MM.1S (cell line): Measurements from ENCODE around the gene DYNC1I1.

Source experiments
- DNase-seq: peaks from one replicate; pipeline ENCODE4 v3.0.0-alpha.2; 2015
- H2AFZ ChIP-seq: fragments of 300-600 bp; sonication (generic); 2 replicates; pipeline ENCODE4 v1.6.0; 2016; ENCODE audit warnings: antibody characterized with exemption, low read length
- H3F3A ChIP-seq: fragments of 300-600 bp; sonication (generic); 2 replicates; pipeline ENCODE4 v1.6.1; 2016; ENCODE audit warnings: mild to moderate bottlenecking, antibody characterized with exemption, low read length, moderate library complexity, mixed read lengths; ENCODE audit not compliant: insufficient read depth
- H3K27ac ChIP-seq: fragments of 300-600 bp; sonication (generic); 2 replicates; pipeline ENCODE4 v1.5.1; 2016; ENCODE audit warnings: mild to moderate bottlenecking, low read length
- H3K27me3 ChIP-seq: fragments of 300-600 bp; sonication (generic); replicated peaks from 2 replicates; pipeline ENCODE4 v1.6.0; 2016; ENCODE audit warnings: low read length; ENCODE audit not compliant: insufficient read depth
- H3K36me3 ChIP-seq: fragments of 300-600 bp; sonication (generic); replicated peaks from 2 replicates; pipeline ENCODE4 v1.6.1; 2016; ENCODE audit warnings: mild to moderate bottlenecking, low read length, mixed read lengths; ENCODE audit not compliant: insufficient read depth
- H3K4me1 ChIP-seq: fragments of 300-600 bp; sonication (generic); 2 replicates; pipeline ENCODE4 v1.6.1; 2016; ENCODE audit warnings: low read length, mixed read lengths
- H3K4me2 ChIP-seq: fragments of 300-600 bp; sonication (generic); 2 replicates; pipeline ENCODE4 v1.6.0; 2016; ENCODE audit warnings: low read depth, low read length
- H3K4me3 ChIP-seq: fragments of 300-600 bp; sonication (generic); 2 replicates; pipeline ENCODE4 v1.5.1; 2016; ENCODE audit warnings: low read length, mixed read lengths
- H3K79me2 ChIP-seq: fragments of 300-600 bp; sonication (generic); 2 replicates; pipeline ENCODE4 v1.6.1; 2016; ENCODE audit warnings: mixed run types, low read length, mixed read lengths
- H3K9ac ChIP-seq: fragments of 300-600 bp; sonication (generic); 2 replicates; pipeline ENCODE4 v1.6.1; 2016; ENCODE audit warnings: low read length, mixed read lengths
- H3K9me2 ChIP-seq: fragments of 300-600 bp; sonication (generic); replicated peaks from 2 replicates; pipeline ENCODE4 v1.6.1; 2016; ENCODE audit warnings: mild to moderate bottlenecking, low read length, mixed read lengths; ENCODE audit not compliant: insufficient read depth
- H3K9me3 ChIP-seq: fragments of 300-600 bp; sonication (generic); replicated peaks from 2 replicates; pipeline ENCODE4 v1.6.1; 2016; ENCODE audit warnings: mild to moderate bottlenecking, low read length, mixed read lengths; ENCODE audit not compliant: insufficient read depth
- H4K20me1 ChIP-seq: fragments of 300-600 bp; sonication (generic); 2 replicates; pipeline ENCODE4 v1.6.1; 2016; ENCODE audit warnings: mild to moderate bottlenecking, low read length, moderate library complexity, mixed read lengths; ENCODE audit not compliant: insufficient read depth
- CTCF ChIP-seq: fragments of 300-600 bp; sonication (generic); IDR thresholded peaks from 2 replicates; pipeline ENCODE4 v1.5.1; 2016; ENCODE audit warnings: antibody characterized with exemption, low read length, mixed read lengths
- EZH2 ChIP-seq: fragments of 300-600 bp; sonication (generic); optimal IDR thresholded peaks from 2 replicates; pipeline ENCODE3; 2017; ENCODE audit warnings: low read depth, mild to moderate bottlenecking, antibody characterized with exemption, low read length, mixed read lengths
- EZH2phosphoT487 ChIP-seq: fragments of 300-600 bp; sonication (generic); IDR thresholded peaks from 2 replicates; pipeline ENCODE4 v1.6.1; 2018; ENCODE audit warnings: antibody characterized with exemption, low read length

The DYNC1I1 gene

DNA sequence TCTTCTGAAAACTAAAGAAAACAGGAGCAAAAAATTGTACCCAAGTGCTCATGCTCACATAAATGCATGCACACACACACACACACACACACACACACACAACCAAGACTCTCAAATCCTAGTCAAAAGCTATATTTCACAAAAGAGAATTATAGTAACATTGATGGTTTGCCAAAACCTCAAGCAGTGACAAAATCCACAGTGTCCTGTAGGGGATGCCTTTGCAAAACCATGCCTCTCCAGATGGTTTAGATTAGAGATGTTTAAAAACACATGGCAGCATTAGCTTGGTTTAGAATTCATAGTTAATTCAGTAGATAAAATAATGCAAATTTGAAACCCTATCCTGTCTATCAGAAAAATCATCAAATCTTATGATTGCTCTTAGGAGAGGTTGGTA lies 232.2 kb downstream of the DYNC1I1 start:
- Histone ChIP-seq H3K9me3 (no peaks in the 10 kb centered on the region), H4K20me1 (no peaks in the 10 kb centered on the region), H3K4me3 (no peak overlapping the region), H3F3A (no peaks in the 10 kb centered on the region), H3K79me2 (no peaks in the 10 kb centered on the region), H3K9me2 (no peaks in the 10 kb centered on the region), H2AFZ (no peak overlapping the region), H3K9ac (no peak overlapping the region), H3K27ac (no peak overlapping the region), H3K27me3 (no peaks in the 10 kb centered on the region), H3K36me3 (no peaks in the 10 kb centered on the region), H3K4me2 (no peak overlapping the region), H3K4me1 (no peaks in the 10 kb centered on the region)
- no peak for DNase-seq
- TF ChIP-seq EZH2 (no peak), EZH2phosphoT487 (no peak), CTCF (no peak)

DNA sequence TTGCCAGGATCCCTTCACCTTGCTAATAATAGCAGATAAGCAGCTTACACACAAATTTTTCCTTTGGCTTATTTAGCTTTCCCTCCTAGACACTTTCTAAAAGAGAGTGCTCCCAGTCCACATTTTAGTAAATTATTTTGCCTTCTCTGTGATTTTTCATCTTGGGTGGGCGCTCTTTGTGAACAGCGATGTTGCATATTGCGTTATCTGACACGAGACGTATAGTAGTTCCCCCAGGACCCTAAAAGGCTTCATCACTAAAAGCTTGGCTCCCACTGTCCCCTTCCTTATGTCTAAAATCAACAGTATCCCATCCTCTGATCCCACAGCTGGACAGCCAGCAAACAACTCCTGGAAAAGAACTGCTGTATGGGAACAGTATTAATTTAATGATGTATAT lies 232.9 kb downstream of the DYNC1I1 start:
- no peaks in the 10 kb centered on the region for H4K20me1 ChIP-seq
- no peaks in the 10 kb centered on the region for H3K27me3 ChIP-seq
- H3K79me2 ChIP-seq: no peaks in the 10 kb centered on the region
- H3F3A ChIP-seq: no peaks in the 10 kb centered on the region
- H3K4me3 ChIP-seq: no peak overlapping the region
- no peak overlapping the region for H3K27ac ChIP-seq
- DNase-seq: no peak
- H3K36me3 ChIP-seq: no peaks in the 10 kb centered on the region
- H3K4me1 ChIP-seq: no peaks in the 10 kb centered on the region
- no peak for TF ChIP-seq EZH2phosphoT487
- no peak for TF ChIP-seq CTCF
- TF ChIP-seq EZH2: no peak
- no peak overlapping the region for H3K9ac ChIP-seq
- no peaks in the 10 kb centered on the region for H3K9me3 ChIP-seq
- no peak overlapping the region for H2AFZ ChIP-seq
- H3K4me2 ChIP-seq: no peak overlapping the region
- H3K9me2 ChIP-seq: no peaks in the 10 kb centered on the region

DNA sequence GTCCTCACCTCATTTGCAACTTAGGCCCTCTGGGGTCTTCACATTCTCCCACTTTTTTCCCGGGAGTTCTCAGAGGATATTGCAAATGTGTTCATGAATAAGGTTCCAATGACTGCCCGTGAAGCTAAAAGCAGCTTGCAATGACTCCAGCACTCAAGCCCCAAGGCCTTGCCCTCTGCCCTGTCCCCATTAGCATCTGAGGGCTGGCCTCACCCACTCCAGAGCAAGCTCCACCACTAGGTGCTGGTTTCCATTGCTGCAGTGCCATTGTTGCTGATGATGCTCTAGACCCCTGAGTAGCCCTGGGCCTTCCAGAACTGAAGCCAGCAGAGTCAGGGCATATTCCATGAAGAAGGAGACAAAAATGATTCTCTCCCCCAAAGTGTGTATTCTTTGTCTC lies 236.8 kb downstream of the DYNC1I1 start:
- H2AFZ ChIP-seq: no peak overlapping the region
- no peaks in the 10 kb centered on the region for H3K27me3 ChIP-seq
- H3F3A ChIP-seq: no peaks in the 10 kb centered on the region
- DNase-seq: no peak
- no peaks in the 10 kb centered on the region for H3K79me2 ChIP-seq
- H3K4me3 ChIP-seq: no peak overlapping the region
- no peak overlapping the region for H3K27ac ChIP-seq
- no peaks in the 10 kb centered on the region for H3K4me1 ChIP-seq
- H3K4me2 ChIP-seq: no peak overlapping the region
- no peaks in the 10 kb centered on the region for H3K9me2 ChIP-seq
- no peak overlapping the region for H3K9ac ChIP-seq
- H4K20me1 ChIP-seq: no peaks in the 10 kb centered on the region
- no peak for TF ChIP-seq CTCF
- TF ChIP-seq EZH2: no peak
- no peak for TF ChIP-seq EZH2phosphoT487
- no peaks in the 10 kb centered on the region for H3K36me3 ChIP-seq
- no peaks in the 10 kb centered on the region for H3K9me3 ChIP-seq
